Eye (tissue), 1 donor: Measurements from ENCODE around the gene ARHGAP1.
"Not testable (repeated sequence)": the region's sequence is repeated elsewhere in the genome, so short reads cannot be mapped to it uniquely, and the experiment has no call there.

Source experiments
- DNase-seq: peaks from one replicate; pipeline ENCODE4 v3.0.0-alpha.2; 2015

ARHGAP1 gene

GRCh38 chr11:46671958-46672315, 28.5 kb downstream of the ARHGAP1 start:
- no peak for DNase-seq

- DNase-seq, result not testable (repeated sequence)
These were observed 29.9 kb downstream of the ARHGAP1 start for GRCh38 chr11:46670521-46670920.

- no peak for DNase-seq
These were observed 30.7 kb downstream of the ARHGAP1 start for GRCh38 chr11:46669711-46670139.

- no peak for DNase-seq
These were observed 31.8 kb downstream of the ARHGAP1 start for GRCh38 chr11:46668480-46669085.

GRCh38 chr11:46667043-46667481, 33.4 kb downstream of the ARHGAP1 start:
- no peak for DNase-seq

GRCh38 chr11:46666516-46666915, 33.9 kb downstream of the ARHGAP1 start:
- DNase-seq, result no peak

- DNase-seq, result no peak
These were observed 35.1 kb downstream of the ARHGAP1 start for GRCh38 chr11:46665356-46665755.

GRCh38 chr11:46664612-46665011, 35.8 kb downstream of the ARHGAP1 start:
- no peak for DNase-seq

- no peak for DNase-seq
These were observed 37.0 kb downstream of the ARHGAP1 start for GRCh38 chr11:46663277-46663940.

GRCh38 chr11:46662366-46662765, 38.1 kb downstream of the ARHGAP1 start:
- no peak for DNase-seq

GRCh38 chr11:46661836-46662235, 38.6 kb downstream of the ARHGAP1 start:
- no peak for DNase-seq

GRCh38 chr11:46659908-46660307, 40.5 kb downstream of the ARHGAP1 start:
- DNase-seq, result no peak

GRCh38 chr11:46658259-46658658, 42.2 kb downstream of the ARHGAP1 start:
- DNase-seq, result no peak

- no peak for DNase-seq
These were observed 43.2 kb downstream of the ARHGAP1 start for GRCh38 chr11:46657186-46657585.

GRCh38 chr11:46655631-46656030, 44.8 kb downstream of the ARHGAP1 start:
- no peak for DNase-seq

- DNase-seq, result peak; percentile 62
These were observed 51.2 kb downstream of the ARHGAP1 start for GRCh38 chr11:46649180-46649738.

- DNase-seq, result no peak
These were observed 56.4 kb downstream of the ARHGAP1 start for GRCh38 chr11:46643986-46644385.

GRCh38 chr11:46643531-46643930, 56.9 kb downstream of the ARHGAP1 start:
- no peak for DNase-seq

GRCh38 chr11:46642627-46643335, 57.6 kb downstream of the ARHGAP1 start:
- DNase-seq, result no peak

GRCh38 chr11:46641639-46642038, 58.8 kb downstream of the ARHGAP1 start:
- no peak for DNase-seq

GRCh38 chr11:46640036-46640788, 60.2 kb downstream of the ARHGAP1 start:
- DNase-seq, result no peak

- no peak for DNase-seq
These were observed 61.1 kb downstream of the ARHGAP1 start for GRCh38 chr11:46639197-46639839.

GRCh38 chr11:46637546-46637945, 62.9 kb downstream of the ARHGAP1 start:
- DNase-seq, result no peak
